NCI-H2196 (cell line): ENCODE data around the gene SELENBP1.
"Not testable (repeated sequence)": the region's sequence is repeated elsewhere in the genome, so short reads cannot be mapped to it uniquely, and the experiment has no call there.

Experiments
- DNase-seq: peaks from one replicate; lab custom pipeline; 2025; ENCODE audit not compliant: unreplicated experiment; lab: John Stamatoyannopoulos, UW

Gene SELENBP1

DNA sequence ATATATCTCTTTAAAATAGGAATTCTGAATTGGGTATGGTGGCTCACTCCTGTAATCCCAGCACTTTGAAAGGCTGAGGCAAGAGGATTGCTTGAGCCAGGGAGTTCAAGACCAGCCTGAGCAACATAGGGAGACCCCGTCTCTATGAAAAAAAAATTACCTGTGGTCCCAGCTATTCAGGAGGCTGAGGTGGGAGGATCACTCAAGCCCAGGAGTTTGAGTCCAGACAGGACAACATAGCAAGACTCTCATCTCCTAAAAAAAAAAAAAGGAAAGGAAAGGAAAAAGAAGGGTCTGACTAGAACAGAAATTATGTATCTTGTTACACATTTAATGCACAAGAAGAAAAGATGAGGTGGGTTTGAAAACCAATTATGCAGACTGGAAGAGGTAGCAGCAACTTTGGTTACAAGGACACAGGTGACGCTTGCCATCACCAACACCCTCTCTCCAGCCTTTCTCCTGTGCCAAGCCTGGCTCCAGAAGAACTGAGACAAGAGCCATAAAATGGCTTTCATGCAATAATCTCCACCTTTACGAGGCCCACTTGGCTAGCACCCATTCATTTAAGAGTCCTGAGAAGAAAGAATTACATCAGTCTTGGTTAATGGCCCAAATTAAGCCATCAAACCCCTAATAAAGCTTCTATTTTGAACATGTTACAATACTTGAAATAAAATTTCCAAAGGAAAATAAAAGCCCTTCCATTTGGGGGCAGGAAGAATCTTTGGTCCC, 4.8 kb upstream of the SELENBP1 start:
- DNase-seq, result peak; percentile 32

DNA sequence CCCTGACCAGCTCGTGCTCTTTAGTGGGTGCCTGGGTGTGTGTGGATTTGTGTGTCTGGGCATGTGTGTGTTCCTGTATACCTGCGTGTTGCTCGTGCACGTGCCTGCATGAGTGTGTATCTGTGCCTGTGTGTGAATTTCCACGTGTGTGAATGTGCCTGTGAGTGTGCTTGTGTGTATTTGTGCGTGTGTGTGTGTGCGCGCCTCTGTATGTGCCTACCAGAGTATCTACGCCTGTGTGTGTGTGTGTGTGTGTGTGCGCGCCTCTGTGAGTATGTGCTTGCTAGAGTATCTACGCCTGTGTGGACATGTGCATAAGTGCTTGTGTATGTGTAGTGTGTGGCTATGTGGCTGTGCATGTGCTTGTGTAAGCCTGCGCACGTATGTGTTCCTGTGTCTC, 691 bp upstream of the SELENBP1 start:
- DNase-seq, result no peak

DNA sequence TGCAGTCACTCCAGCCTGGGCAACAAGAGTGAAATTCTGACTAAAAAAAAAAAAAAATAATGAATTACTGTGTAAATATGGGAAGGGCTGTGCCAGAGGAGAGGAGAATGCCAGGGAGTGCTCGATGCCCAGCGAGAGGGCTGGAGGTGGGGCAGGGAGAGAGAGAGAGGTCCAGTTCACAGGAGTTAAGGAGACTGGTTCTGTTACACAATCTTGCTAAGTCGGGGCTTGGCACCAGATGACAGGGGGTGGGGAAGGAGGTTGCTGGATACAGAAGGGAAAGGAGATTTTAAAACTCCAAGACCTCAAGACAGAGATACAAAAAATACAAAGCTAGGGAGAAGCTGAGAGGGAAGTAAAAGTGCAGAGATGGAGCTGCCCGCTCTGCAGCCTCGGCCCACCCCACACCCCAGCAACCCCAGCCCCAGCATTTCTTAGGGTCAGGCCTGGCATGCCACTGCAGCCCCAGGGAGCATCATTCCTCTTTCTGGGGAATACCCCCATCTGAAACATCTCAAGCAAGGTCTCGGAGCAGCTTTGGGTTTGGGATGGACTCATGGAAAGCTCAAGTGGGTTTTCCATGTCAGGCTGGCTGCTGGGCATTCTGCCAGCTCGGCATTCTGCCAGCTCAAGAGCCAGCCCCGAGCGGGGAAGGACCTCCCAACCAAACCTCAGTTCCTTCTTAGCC, 991 bp downstream of the SELENBP1 start:
- peak; percentile 82 for DNase-seq

DNA sequence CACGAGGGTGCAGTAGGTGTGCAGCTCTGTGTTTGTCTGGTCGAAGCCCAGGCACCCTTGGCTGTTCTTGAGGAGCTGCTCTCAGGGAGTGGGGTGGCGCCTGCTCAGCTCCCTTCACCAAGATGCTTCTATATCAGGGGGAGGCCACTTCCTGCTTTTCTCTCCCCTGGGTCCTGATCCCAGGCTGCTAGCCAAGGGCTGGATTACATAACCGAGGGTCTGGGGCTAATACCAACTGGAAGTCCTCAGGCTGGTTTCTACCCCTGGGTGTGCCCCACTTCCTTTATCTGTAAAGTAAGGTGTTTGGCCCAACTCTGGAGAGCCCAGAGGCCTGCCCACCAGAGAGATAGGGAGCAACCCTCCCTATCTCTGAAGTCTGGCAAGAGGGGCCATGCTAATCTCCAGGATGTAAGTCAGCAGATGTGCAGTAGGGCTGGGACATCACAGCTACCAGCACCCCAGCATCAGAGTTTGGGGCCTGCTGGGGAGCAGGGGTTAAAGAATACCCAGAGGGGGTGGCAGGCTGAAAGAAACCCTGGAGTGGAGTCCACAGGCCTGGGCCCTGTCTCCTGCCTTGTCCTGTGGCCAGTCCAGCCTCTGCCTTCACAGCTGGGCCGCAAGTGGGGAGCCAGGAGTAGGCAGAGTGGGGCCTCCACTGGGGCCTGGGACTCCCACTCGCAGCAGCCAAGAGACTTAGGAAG, 2.1 kb downstream of the SELENBP1 start:
- no peak for DNase-seq

DNA sequence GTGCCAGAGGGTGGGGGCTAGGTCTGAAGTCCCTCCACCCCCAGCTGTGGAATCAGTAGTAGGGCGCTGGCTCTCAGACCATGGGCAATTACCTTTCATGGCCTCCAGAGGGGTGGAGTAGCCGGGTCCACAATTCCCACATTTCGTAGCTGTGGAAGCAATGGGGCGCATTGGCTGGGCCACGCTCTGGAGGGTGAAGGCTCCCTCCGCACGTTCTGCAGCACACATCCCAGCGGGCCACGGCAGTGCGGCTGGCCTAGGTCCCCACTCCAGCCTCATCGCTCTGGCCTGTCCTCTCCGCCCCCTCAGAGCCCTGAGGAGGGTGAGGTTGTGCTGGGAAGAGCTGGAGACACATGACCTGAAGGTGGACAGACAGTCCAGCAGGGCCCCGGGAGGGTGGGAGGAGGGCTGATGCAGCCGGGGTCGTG, 2.9 kb downstream of the SELENBP1 start:
- DNase-seq, result no peak

DNA sequence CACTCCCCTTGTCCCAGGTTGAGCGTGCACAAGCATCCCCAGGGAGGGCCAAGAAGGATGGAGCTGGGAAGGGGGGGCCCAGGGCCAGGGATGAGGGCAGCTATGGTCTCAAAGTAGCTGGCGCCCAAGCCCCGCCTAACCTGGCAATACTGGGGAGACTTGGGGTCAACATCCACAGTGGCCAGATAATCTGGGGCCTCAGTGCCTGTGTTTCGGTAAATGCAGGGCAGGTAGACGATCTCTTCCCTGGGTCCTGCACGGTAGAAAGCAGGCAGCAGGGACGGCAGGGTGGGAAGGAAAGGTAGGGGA, 3.2 kb downstream of the SELENBP1 start:
- DNase-seq, result no peak

DNA sequence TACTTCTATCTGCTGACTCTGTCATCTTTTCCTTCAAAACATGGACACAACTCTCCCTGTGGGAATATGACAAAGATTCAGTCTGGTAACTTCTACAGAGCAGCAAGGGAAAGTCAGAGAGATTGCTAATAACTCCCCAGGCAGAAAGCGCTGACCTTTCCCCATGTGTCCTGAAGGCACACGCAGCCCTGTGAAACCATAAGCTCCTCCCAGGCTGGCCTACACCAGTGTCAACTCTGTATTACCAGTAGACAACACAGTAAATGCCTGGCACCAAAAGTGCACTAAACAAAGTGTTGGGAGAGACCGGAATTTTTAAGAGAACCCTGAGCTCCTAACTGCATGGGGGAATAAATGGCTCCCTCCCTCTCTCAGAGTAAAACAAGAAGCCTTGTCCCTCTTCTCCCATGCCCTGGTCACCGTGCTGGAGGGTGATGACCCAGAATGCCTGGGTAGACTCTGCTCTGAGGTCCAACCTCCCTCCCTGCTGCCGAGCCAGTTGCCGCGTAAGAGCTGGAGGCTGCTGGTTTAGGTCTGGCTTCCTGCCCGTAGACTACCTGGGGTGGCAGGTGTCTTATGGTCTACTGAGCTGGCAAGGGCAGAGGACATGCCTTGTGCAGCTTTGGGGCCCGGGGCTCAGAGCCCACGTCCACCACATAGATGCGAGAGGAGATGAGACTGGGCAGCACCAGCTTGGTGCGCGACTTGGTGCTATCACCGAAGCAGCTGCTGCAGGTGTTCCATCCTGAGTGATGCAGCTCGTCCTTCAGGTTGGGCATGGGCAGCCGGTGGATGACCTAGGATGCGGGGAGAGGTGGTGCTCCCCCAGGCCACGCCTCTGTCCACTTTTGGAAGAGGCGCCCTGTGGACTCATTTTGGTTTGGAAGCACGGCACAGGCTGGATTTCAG, 3.9 kb downstream of the SELENBP1 start:
- DNase-seq, result peak; percentile 77

DNA sequence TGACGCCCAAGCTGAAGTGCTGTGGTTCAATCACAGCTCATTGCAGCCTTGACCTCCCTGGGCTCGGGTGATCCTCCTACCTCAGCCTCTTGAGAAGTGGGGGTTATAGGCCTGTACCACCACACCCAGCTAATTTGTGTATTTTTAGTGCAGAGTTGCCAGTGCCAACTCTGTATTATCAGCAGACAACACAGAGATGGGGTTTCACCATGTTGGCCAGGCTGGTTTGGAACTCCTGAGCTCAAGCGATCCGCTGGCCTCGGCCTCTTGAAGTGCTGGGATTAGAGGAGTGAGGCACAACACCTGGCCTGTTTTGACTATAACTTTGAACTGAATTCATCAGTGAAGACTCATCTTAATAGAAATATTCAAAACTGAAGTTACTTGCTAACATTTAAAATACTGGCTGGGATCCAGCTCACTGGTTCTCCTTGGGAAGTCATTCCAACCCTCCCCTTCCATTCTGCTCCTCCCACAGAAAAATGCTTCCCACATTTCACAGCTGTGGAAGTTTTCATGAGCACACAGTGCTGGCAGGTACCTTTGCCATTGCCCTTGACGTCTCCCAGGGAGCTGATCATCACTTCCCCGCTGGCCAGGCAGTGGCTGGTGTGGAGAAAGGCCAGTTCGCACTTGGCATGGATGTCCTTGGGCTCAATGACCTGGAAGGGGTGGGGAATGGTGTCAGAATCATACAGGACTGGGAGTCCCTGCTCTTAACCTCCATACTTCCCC, 4.7 kb downstream of the SELENBP1 start:
- no peak for DNase-seq

DNA sequence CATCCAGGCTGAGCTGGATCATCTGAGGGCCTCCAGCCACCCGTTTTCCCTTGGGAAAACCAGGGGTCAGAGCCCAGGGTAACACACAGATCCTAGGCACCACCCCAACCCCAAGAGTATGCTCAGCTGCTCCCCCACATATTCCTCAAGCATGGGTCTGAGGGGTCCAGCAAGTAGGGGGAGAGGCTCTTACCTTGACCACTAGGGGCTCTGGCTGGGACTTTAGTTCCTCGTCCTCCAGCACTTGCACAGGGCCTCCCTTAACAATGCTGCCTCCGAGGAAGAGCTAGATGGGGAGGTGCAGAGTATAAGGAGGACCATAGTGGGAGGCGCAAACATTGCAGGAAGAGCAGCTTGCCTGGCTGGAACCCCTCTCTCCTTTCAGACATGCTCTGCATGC, 7.5 kb downstream of the SELENBP1 start:
- no peak for DNase-seq

DNA sequence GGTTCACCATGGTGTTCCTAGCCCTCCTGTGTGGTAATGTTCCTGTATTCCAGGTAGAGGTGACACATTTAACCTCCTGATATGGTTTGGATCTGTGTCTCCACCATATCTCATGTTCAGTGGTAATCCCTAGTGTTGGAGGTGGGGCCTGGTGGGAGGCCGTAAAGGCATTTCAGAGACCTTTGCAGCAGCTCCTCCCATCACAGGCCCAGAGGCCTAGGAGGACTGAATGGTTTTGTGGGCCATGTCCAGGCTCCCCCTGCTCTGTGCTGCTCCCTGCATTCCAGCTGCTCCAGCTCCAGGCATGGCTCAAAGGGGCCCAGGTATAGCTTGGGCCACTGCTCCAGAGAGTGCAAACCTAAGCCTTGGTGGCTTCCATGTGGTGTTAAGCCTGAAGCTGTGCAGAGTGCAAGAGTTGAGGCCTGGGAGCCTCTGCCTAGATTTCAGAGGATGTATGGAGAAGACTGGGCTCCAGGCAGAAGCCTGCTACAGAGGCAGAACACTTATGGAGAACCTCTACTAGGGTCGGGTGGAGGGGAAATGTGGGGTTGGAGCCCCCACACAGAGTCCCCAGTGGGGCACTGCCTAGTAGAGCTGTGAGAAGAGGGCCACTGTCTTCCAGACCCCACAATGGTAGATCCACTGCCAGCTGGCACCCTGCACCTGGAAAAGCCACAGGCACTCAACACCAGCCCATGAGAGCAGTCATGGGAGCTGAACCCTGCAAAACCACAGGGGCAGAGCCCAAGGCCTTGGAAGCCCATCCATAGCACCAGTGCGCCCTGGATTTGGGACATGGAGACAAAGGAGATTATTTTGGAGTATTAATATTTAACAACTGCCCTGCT, 10.0 kb downstream of the SELENBP1 start:
- DNase-seq, result no peak

DNA sequence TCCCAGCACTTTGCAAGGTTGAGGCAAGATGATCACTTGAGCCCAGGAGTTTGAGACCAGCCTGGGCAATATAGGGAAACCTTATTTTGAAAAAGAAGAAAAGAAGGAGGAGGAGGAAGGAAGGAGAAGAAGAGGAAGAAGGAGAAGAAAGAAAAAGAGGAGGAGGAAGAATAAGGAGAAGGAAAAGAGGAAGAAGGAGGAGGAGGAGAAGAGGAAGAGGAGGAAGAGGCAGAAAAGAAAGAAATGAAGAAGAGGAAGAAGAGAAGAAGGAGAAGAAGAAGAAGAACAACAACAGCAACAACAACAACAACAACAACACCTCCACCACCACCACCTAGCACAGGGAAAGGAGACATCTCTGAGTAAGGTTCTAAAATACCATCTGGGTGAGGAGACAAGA, 10.6 kb downstream of the SELENBP1 start:
- DNase-seq, result no peak

DNA sequence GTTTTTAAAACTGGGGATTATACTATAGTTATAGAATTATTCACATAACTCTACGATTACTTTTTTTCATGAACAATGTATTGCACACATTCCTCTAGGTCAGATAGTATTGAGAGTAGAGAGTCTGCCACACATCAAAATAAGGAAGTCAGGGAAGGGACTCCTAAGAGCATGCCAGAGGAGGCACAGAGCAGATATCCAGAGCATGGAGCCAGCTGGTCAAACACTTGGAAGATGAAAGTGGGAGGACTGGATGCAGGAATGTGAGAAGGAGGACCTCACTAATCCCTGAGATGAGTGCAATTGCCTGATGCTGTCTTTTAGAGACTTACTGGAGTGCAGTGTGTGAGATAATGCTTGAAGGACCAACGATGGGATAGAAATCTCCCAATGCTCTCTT, 15.8 kb downstream of the SELENBP1 start:
- DNase-seq, result no peak

DNA sequence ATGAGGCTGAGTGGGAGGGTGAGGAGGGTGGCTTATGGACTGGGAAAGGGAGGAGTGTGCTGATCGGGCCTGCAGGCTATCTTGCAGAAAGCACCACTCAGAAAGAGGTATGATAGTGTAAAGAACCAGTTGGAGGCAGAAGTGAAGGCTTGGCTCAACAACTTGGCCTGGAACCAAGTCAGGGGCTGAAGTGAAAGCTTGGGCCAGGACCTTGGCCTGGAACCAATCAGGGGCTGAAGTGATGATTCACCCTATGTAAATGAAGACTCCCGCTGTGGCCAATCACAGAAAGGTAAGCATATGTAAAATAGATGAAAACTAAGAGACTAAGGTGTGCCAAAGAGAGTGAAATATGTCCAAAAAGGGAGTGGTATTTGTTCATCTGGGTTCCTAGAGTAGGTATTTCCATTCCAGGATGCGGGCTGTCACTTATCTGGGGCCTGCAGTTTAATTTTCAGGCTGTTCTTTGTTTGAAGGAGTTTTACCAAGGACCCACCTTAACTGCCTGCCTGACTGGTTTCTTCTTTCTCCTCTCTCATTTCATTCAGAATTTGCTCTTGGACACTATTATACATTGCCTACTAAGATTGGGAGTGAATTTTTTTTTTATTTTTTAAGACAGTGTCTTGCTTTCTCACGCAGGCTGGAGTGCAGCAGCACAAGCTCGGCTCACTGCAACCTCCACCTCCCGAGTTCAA, 20.3 kb downstream of the SELENBP1 start:
- DNase-seq, result peak; percentile 31

DNA sequence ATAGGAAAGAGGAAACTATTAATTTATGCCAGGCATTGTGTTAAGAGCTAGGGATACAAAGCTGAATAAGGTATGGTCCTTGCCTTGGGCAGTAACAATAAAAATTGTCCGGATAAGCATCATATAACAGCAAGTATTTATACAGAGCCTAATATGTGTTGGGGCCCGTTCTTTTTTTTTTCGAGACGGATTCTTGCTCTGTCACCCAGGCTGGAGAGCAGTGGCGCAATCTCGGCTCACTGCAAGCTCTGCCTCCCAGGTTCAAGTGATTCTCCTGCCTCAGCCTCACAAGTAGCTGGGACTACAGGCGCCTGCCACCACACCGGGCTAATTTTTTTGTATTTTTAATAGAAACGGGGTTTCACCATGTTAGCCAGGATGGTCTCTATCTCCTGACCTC, 22.2 kb downstream of the SELENBP1 start:
- not testable (repeated sequence) for DNase-seq

DNA sequence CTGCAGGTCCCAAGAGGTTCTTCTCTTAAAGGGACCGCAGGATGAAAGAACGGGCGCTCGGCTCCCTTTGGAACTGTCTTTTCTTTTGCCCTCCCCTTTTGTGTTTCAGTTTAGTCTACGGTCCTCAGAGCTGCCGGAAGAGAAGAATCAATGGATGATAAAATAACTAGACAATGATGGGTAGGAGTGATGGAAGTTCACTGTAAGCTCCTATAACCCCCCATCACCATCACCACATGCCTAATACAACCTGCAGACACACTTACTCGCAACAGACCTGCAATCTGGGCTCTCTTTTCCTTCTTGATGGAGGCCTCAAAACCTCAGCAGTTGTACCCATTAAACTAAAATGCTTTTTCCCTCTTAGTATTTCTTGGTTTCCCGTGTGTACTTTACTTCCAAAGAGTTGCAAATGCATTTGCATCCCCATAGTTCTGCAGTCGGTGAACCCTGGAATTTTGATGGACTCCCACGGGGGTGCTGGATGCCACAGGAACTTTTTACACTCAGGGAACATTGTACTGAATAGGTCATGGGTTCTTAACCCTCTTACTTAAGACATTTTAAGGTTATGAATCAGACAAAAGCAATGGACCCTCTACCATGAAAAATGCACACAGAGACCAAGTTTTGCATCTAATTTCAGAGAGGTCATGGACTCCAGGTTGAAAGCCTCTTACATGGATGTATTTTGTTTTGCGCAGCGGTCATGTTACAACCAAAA, 24.8 kb downstream of the SELENBP1 start:
- no peak for DNase-seq

DNA sequence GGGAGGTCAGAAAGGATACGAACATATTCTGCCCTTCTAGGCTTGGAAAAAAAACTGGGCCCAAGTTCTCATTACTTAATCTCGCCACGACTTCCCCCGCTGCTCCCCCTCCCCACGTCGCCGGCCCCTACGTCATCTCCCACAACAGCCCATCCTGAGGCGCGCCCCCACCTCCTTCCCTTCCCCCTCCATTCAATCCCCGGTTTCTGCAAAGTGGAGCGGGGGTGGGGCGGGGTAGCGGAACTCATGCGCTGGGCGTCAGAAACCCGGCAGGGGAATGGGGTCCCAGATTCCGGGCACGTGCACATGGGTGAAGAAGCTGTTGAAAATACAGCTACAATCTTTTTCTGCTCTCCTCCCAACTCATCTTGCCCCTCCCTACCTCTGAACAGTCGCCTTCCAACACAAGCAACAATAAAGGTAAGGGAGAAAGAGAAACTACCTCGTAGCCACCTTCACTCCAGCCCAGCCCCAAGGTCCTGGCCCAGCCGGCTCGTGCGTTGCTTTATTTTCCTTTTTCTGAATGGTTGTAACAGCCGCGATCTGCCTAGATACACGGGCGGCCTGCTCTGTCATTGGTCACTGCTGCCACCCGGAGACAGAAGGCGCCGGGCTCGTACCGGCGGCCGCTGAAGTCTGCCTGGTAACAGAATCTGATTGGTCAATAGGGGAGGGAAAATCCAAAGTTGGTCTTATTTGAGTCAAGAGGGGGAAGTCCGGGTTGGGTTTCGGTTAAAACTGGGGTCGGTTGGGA, 25.6 kb downstream of the SELENBP1 start, which contains the start of gene RFX5:
Gene RFX5, minus strand, starts transcription at position 484 of the 754 bp plus-strand sequence. CDS start 932 bp downstream, outside the sequence.
- DNase-seq, result peak; percentile 97

DNA sequence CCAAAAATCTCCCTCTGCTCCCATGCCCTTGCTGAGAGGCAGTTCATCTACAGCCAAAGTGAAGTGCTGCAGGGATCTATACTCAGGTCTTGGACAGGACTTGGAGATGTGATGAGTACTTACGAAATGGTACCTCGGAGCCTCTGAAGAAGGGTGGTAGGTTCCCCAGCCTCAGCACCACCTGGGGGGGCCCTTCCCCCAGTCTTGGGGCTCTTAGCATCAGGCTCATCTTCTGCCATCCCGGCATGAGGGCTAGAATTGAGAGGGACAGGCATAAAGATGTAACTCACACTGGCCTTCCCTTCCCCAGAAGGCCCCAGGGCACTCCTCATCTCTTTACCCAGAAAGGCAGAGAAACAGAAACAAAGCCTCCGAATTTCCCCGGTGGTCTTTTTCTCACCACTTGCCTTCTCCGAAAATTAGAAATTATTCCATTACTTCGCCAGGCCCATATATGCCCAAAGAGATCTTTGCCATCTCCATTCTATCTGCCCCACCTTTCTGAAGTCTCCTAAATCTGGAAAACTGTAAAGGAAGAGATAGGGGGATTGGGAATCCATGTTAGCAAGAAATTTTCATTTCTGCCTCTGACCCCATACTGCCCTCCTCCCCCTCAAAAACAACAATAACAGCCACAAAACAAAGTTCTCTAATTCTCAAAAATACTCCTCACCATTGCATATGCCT, 26.3 kb downstream of the SELENBP1 start:
- DNase-seq, result no peak
